K562 (cell line): ENCODE data around the gene UBAC2. TPM values are rescaled to one million over a fixed set of nuclear protein-coding genes. Genes with fewer than 3 reads are reported as not detected.

Source experiments
- ARID1B ChIP-seq: fragments of 450-650 bp; IDR thresholded peaks from 2 replicates; pipeline ENCODE4 v1.6.1; 2016; ENCODE audit warnings: antibody characterized with exemption, mild to moderate bottlenecking, inconsistent platforms
- CREM ChIP-seq: IDR thresholded peaks from 2 replicates; pipeline ENCODE4 v1.6.1; 2014; ENCODE audit warnings: antibody characterized with exemption, low read depth
- GTF2F1 ChIP-seq: IDR thresholded peaks from 2 replicates; pipeline ENCODE4 v1.6.1; 2011; ENCODE audit warnings: low read depth, low read length, improper control_type of control experiment
- HDAC1 ChIP-seq, 2 experiments: fragments of 450-650 bp; IDR thresholded peaks; 2 replicates each; pipeline ENCODE4 v1.6.1; 2016 to 2017; ENCODE audit warnings: inconsistent platforms in 1 of 2, mild to moderate bottlenecking in 1 of 2, moderate library complexity in 1 of 2
- JUND ChIP-seq, 2 experiments: IDR thresholded peaks; 2 replicates in 1 of 2; 3 replicates in 1 of 2; pipeline ENCODE4 v1.6.1; 2011; ENCODE audit warnings: borderline replicate concordance in 2 of 2, low read depth in 2 of 2, low read length in 2 of 2, improper control_type of control experiment in 1 of 2, missing biosample characterization in 1 of 2, missing genetic modification characterization in 1 of 2, missing genetic modification reagents in 1 of 2
- MLX ChIP-seq, 2 experiments: fragments of 450-650 bp in 1 of 2; sonication (generic) in 1 of 2; formaldehyde crosslinking; conservative IDR thresholded peaks; 2 replicates each; pipeline versions ENCODE4 v1.4.0 to v1.8.1; 2020 to 2022; ENCODE audit warnings: mild to moderate bottlenecking in 1 of 2, missing genetic modification reagents in 1 of 2
- MNT ChIP-seq, 2 experiments: fragments of 450-650 bp; conservative IDR thresholded peaks; 2 replicates each; pipeline ENCODE4 v1.6.1; 2017; ENCODE audit warnings: mild to moderate bottlenecking in 2 of 2, moderate library complexity in 2 of 2
- MTA2 ChIP-seq: fragments of 450-650 bp; IDR thresholded peaks from 2 replicates; pipeline ENCODE4 v1.6.1; 2016; ENCODE audit warnings: low read depth
- NFE2 ChIP-seq: IDR thresholded peaks from 2 replicates; pipeline ENCODE4 v1.6.1; 2014; ENCODE audit warnings: antibody characterized with exemption, low read depth
- REST ChIP-seq, 2 experiments: fragments of 450-650 bp; formaldehyde crosslinking in 1 of 2; IDR thresholded peaks; 2 replicates each; pipeline versions ENCODE4 v1.4.0 to v1.6.1; 2014 to 2020; ENCODE audit warnings: mild to moderate bottlenecking in 2 of 2, borderline replicate concordance in 1 of 2, low read depth in 1 of 2
- polyA plus RNA-seq, 8 experiments: library from polyadenylated mRNA; depleted of rRNA in 4 of 8; stranded (reverse) in 5 of 8; unstranded in 3 of 8; fragments of >200 nt; fragmentation: Nextera tagmentation in 2 of 8; fragmentation: Illumina TruSeq in 1 of 8; extraction: Ambion mirVana in 2 of 8; extraction: Trizol in 1 of 8; gene quantifications; 2 replicates each; pipeline versions ENCODE4 v1.2.1 to v1.2.3, GENCODE V29; 2011 to 2014; ENCODE audit warnings: inconsistent platforms in 1 of 8, missing spikeins in 1 of 8
- total RNA-seq, 7 experiments: library from RNA; depleted of rRNA in 6 of 7; stranded (reverse); fragments of >200 nt in 6 of 7; fragmentation: Illumina TruSeq in 2 of 7; extraction: Trizol in 2 of 7; gene quantifications; 2 replicates each; pipeline versions ENCODE4 v1.2.1 to v1.2.3, GENCODE V29; 2011 to 2021; ENCODE audit warnings: low replicate concordance in 1 of 7

Gene UBAC2
- total and polyA plus RNA-seq, 9 of the 15 experiments (the other 6 are each of a cell fraction or from before 2014, with no cell fraction given) = 6.0 to 84.1 (median 32.3) TPM

GRCh38 chr13:99307648-99308339 lies 107.1 kb downstream of the UBAC2 start (continued):
- TF ChIP-seq REST (IDR thresholded peaks at IDR 0.05; ENCODE audit: borderline replicate concordance) (peak; percentile 63), REST (CRISPR knock-in tag; IDR thresholded peaks at IDR 0.05; ENCODE audit: low read depth) (no peak), MNT (conservative IDR thresholded peaks at IDR 0.05) (0 out of 4 replicates have a peak, but pooled peaks of 1 of the 2 experiments have one; percentile 20), NFE2 (0 out of 2 replicates have a peak, but pooled peaks have one; percentile 14), HDAC1 (IDR thresholded peaks at IDR 0.05) (0 out of 4 replicates have a peak, but pooled peaks of 1 of the 2 experiments have one; percentile 8), JUND (IDR thresholded peaks at IDR 0.05; ENCODE audit: borderline replicate concordance, low read depth, low read length) (peak; percentile 40; the same call in 1 of the 2 replicates), JUND (tag; IDR thresholded peaks at IDR 0.05; ENCODE audit: borderline replicate concordance, low read depth, low read length) (peak; percentile 30; the same call in 2 of the 3 replicates), CREM (peak; percentile 21; the same call in 1 of the 2 replicates), GTF2F1 (no peak), ARID1B (peak; percentile 51), MLX (CRISPR knock-in tag; conservative IDR thresholded peaks at IDR 0.05) (no peak), MTA2 (no peak)
